Neuronal stem cell (in vitro differentiated cells): ENCODE results near the gene ELN.

ENCODE experiments used
- DNase-seq: peaks from one replicate; pipeline ENCODE4 v3.0.0-alpha.2; 2013; ENCODE audit warnings: low spot score
- H2AFZ ChIP-seq: one replicate; pipeline ENCODE4 v1.6.1; 2013; ENCODE audit warnings: mild to moderate bottlenecking, low read length, inconsistent platforms
- H2AK5ac ChIP-seq: 2 replicates; pipeline ENCODE4 v1.6.1; 2013; ENCODE audit warnings: low read depth, mild to moderate bottlenecking, inconsistent platforms, low read length, moderate library complexity, mixed read lengths
- H2BK120ac ChIP-seq: 2 replicates; pipeline ENCODE4 v1.6.1; 2013; ENCODE audit warnings: low read depth, mild to moderate bottlenecking, inconsistent platforms, low read length, moderate library complexity, mixed read lengths
- H2BK12ac ChIP-seq: one replicate; pipeline ENCODE4 v1.6.1; 2013; ENCODE audit warnings: low read length, inconsistent platforms
- H2BK15ac ChIP-seq: 2 replicates; pipeline ENCODE4 v1.6.1; 2013; ENCODE audit warnings: mild to moderate bottlenecking, low read length, inconsistent platforms, mixed read lengths
- H2BK5ac ChIP-seq: one replicate; pipeline ENCODE4 v1.6.1; 2013; ENCODE audit warnings: inconsistent platforms, mild to moderate bottlenecking, low read length, moderate library complexity
- H3K14ac ChIP-seq: one replicate; pipeline ENCODE4 v1.6.1; 2013; ENCODE audit warnings: low read length, inconsistent platforms
- H3K18ac ChIP-seq: 2 replicates; pipeline ENCODE4 v1.6.1; 2013; ENCODE audit warnings: low read length, inconsistent platforms
- H3K23ac ChIP-seq: 2 replicates; pipeline ENCODE4 v1.6.1; 2013; ENCODE audit warnings: low read depth, mild to moderate bottlenecking, mixed read lengths, low read length, inconsistent platforms; ENCODE audit not compliant: poor library complexity
- H3K27ac ChIP-seq: replicated peaks from 3 replicates; pipeline ENCODE4 v1.5.1; 2013; ENCODE audit warnings: low read length, inconsistent platforms
- H3K27me3 ChIP-seq, 3 experiments: 2 replicates each; pipeline ENCODE4 v1.6.1; 2013; ENCODE audit warnings: low read length in 3 of 3, mild to moderate bottlenecking in 2 of 3, inconsistent platforms in 1 of 3, low read depth in 1 of 3, mixed read lengths in 1 of 3, moderate library complexity in 1 of 3; ENCODE audit not compliant: control insufficient read depth in 3 of 3, insufficient read depth in 3 of 3
- H3K36me3 ChIP-seq, 2 donors: replicated peaks in 1 of 2; 2 replicates each; pipeline ENCODE4 v1.6.1; 2013; ENCODE audit warnings: low read length in 2 of 2; ENCODE audit not compliant: control insufficient read depth in 2 of 2, insufficient read depth in 2 of 2
- H3K4ac ChIP-seq: 2 replicates; pipeline ENCODE4 v1.6.1; 2013; ENCODE audit warnings: inconsistent platforms, mild to moderate bottlenecking, low read length, moderate library complexity
- H3K4me1 ChIP-seq, 2 donors: 1 replicate in 1 of 2; 2 replicates in 1 of 2; pipeline ENCODE4 v1.6.1; 2013; ENCODE audit warnings: low read length in 2 of 2, low read depth in 1 of 2; ENCODE audit not compliant: control insufficient read depth in 2 of 2, insufficient read depth in 1 of 2
- H3K4me2 ChIP-seq: one replicate; pipeline ENCODE4 v1.6.1; 2013; ENCODE audit warnings: mild to moderate bottlenecking, low read length, inconsistent platforms; ENCODE audit not compliant: insufficient read depth, poor library complexity, severe bottlenecking
- H3K4me3 ChIP-seq, 2 donors: 2 replicates each; pipeline ENCODE4 v1.5.1; 2013; ENCODE audit warnings: low read length in 2 of 2, mild to moderate bottlenecking in 2 of 2, inconsistent platforms in 1 of 2, moderate library complexity in 1 of 2
- H3K79me1 ChIP-seq: one replicate; pipeline ENCODE4 v1.6.1; 2013; ENCODE audit warnings: low read depth, mild to moderate bottlenecking, inconsistent platforms, low read length, moderate library complexity
- H3K9ac ChIP-seq: one replicate; pipeline ENCODE4 v1.6.1; 2013; ENCODE audit warnings: mild to moderate bottlenecking, low read depth, low read length, inconsistent platforms; ENCODE audit not compliant: poor library complexity
- H3K9me3 ChIP-seq, 2 donors: replicated peaks in 1 of 2; 2 replicates each; pipeline versions ENCODE3 to v1.6.1; 2013; ENCODE audit warnings: low read length in 2 of 2, mild to moderate bottlenecking in 2 of 2, inconsistent platforms in 1 of 2, low read depth in 1 of 2, mixed read lengths in 1 of 2, moderate library complexity in 1 of 2; ENCODE audit not compliant: control insufficient read depth in 2 of 2, insufficient read depth in 1 of 2
- H4K8ac ChIP-seq: one replicate; pipeline ENCODE4 v1.6.1; 2013; ENCODE audit warnings: low read depth, mild to moderate bottlenecking, inconsistent platforms, low read length, moderate library complexity
- H4K91ac ChIP-seq: one replicate; pipeline ENCODE4 v1.6.1; 2013; ENCODE audit warnings: low read length, low read depth, mild to moderate bottlenecking, inconsistent platforms; ENCODE audit not compliant: poor library complexity
- WGBS, 2 donors: extraction: QIAGEN DNeasy Blood & Tissue Kit; methylation state at CpG; one replicate each; pipeline ENCODE4 v1.1.7; 2013; ENCODE audit warnings: missing lambda C conversion rate in 2 of 2, mixed read lengths in 1 of 2; ENCODE audit not compliant: insufficient read length in 2 of 2, insufficient replicate concordance in 1 of 2; ENCODE audit errors: extremely low coverage in 2 of 2; 5-methylcytosine and 5-hydroxymethylcytosine counted together

ELN gene

GRCh38 chr7:73986158-73986631 lies 41.8 kb upstream of the ELN start:
- no peaks in the 10 kb centered on the region for H3K36me3 ChIP-seq
- H3K4me2 ChIP-seq: no peak overlapping the region
- H3K9ac ChIP-seq: no peak overlapping the region
- no peak overlapping the region for H3K4me3 ChIP-seq
- H2AK5ac ChIP-seq: peak overlapping the region; percentile 66
- peaks cover 0 to 6% (median 0%) of the 10 kb centered on the region in 3 experiments for H3K27me3 ChIP-seq
- H3K4ac ChIP-seq: no peak overlapping the region
- no peaks in the 10 kb centered on the region for H3K9me3 ChIP-seq
- no peak overlapping the region for H4K91ac ChIP-seq
- no peak overlapping the region for H3K27ac ChIP-seq
- no peak overlapping the region for H2BK15ac ChIP-seq
- no peak overlapping the region for H4K8ac ChIP-seq
- H3K23ac ChIP-seq: peak overlapping the region; percentile 27
- H3K79me1 ChIP-seq: no peaks in the 10 kb centered on the region
- H2BK12ac ChIP-seq: no peak overlapping the region
- peaks cover 0 to 2% of the 10 kb centered on the region in 2 donors for H3K4me1 ChIP-seq
- H2AFZ ChIP-seq: no peak overlapping the region
- H3K18ac ChIP-seq: peak overlapping the region; percentile 54
- WGBS, 2 donors: no CpG with 5 or more reads among the region's 17 CpGs
- no peak overlapping the region for H3K14ac ChIP-seq
- H2BK5ac ChIP-seq: no peak overlapping the region
- DNase-seq: no peak
- no peak overlapping the region for H2BK120ac ChIP-seq

GRCh38 chr7:73987298-73987697 lies 40.7 kb upstream of the ELN start:
- Histone ChIP-seq H3K27ac (no peak overlapping the region), H3K4ac (no peak overlapping the region), H2BK12ac (no peak overlapping the region), H3K14ac (no peak overlapping the region), H2BK15ac (no peak overlapping the region), H3K79me1 (no peaks in the 10 kb centered on the region), H3K9ac (no peak overlapping the region), H3K27me3 (peaks cover 0 to 6% (median 0%) of the 10 kb centered on the region in 3 experiments), H2BK120ac (no peak overlapping the region), H3K4me3 (no peak overlapping the region), H2AK5ac (no peak overlapping the region), H3K23ac (no peak overlapping the region), H3K4me2 (no peak overlapping the region), H3K36me3 (no peaks in the 10 kb centered on the region), H3K18ac (no peak overlapping the region), H2BK5ac (no peak overlapping the region), H3K4me1 (peaks cover 0 to under 1% of the 10 kb centered on the region in 2 donors), H4K91ac (no peak overlapping the region), H3K9me3 (no peaks in the 10 kb centered on the region), H2AFZ (no peak overlapping the region), H4K8ac (no peak overlapping the region)
- DNase-seq: no peak
- WGBS, 2 donors: no CpG with 5 or more reads among the region's 4 CpGs

GRCh38 chr7:73988197-73988596 lies 39.8 kb upstream of the ELN start:
- WGBS, 2 donors: no CpG with 5 or more reads among the region's 9 CpGs
- Histone ChIP-seq H3K4me1 (no peaks in the 10 kb centered on the region), H2BK120ac (no peak overlapping the region), H3K9ac (no peak overlapping the region), H2AK5ac (no peak overlapping the region), H4K8ac (no peak overlapping the region), H2BK15ac (no peak overlapping the region), H3K4ac (no peak overlapping the region), H3K4me3 (no peak overlapping the region), H2BK5ac (no peak overlapping the region), H3K36me3 (no peaks in the 10 kb centered on the region), H3K23ac (peak overlapping the region; percentile 48), H3K14ac (no peak overlapping the region), H3K79me1 (no peaks in the 10 kb centered on the region), H2BK12ac (no peak overlapping the region), H4K91ac (no peak overlapping the region), H3K18ac (no peak overlapping the region), H3K27ac (no peak overlapping the region), H3K4me2 (no peak overlapping the region), H3K27me3 (peaks cover 0 to 6% (median 0%) of the 10 kb centered on the region in 3 experiments), H3K9me3 (no peaks in the 10 kb centered on the region), H2AFZ (no peak overlapping the region)
- DNase-seq: no peak

- Histone ChIP-seq H2BK5ac (no peak overlapping the region), H3K9ac (no peak overlapping the region), H2AFZ (no peak overlapping the region), H3K18ac (no peak overlapping the region), H3K79me1 (no peaks in the 10 kb centered on the region), H3K9me3 (peaks cover 0 to 3% of the 10 kb centered on the region in 2 donors), H3K36me3 (no peaks in the 10 kb centered on the region), H3K14ac (no peak overlapping the region), H3K27me3 (no peaks in the 10 kb centered on the region), H3K23ac (no peak overlapping the region), H2BK15ac (no peak overlapping the region), H2BK12ac (no peak overlapping the region), H3K4ac (no peak overlapping the region), H3K4me2 (no peak overlapping the region), H2AK5ac (peak overlapping the region; percentile 24), H2BK120ac (no peak overlapping the region), H4K8ac (no peak overlapping the region), H3K27ac (no peak overlapping the region), H3K4me3 (no peak overlapping the region), H3K4me1 (no peaks in the 10 kb centered on the region), H4K91ac (no peak overlapping the region)
- no peak for DNase-seq
- no CpG with 5 or more reads among the region's 7 CpGs for WGBS, 2 donors
These were observed 36.4 kb upstream of the ELN start for GRCh38 chr7:73991522-73992100.
